Keratinocyte (primary cell): Measurements from ENCODE around the gene PRKCA.

ENCODE experiments used
- CTCF ChIP-seq, 3 experiments: IDR thresholded peaks in 1 of 3; conservative IDR thresholded peaks in 1 of 3; optimal IDR thresholded peaks in 1 of 3; 2 replicates in 2 of 3; 3 replicates in 1 of 3; pipeline versions ENCODE3 to v1.5.1; 2011; ENCODE audit warnings: low read length in 3 of 3, mild to moderate bottlenecking in 3 of 3, moderate library complexity in 2 of 3, control low read depth in 1 of 3, inconsistent platforms in 1 of 3; ENCODE audit not compliant: insufficient read depth in 2 of 3; ENCODE audit errors: extremely low read depth in 1 of 3
- EZH2 ChIP-seq: IDR thresholded peaks from one replicate; pipeline ENCODE4 v1.6.1; 2012; ENCODE audit warnings: inconsistent platforms, mild to moderate bottlenecking, low read length, moderate library complexity

GRCh38 chr17:66349521-66350254 lies 47.3 kb downstream of the PRKCA start:
- TF ChIP-seq CTCF (optimal IDR thresholded peaks at IDR 0.05 in 1 of 3, IDR thresholded peaks at IDR 0.05 in 1 of 3, conservative IDR thresholded peaks at IDR 0.05 in 1 of 3; ENCODE audit: extremely low read depth in 1 of 3, insufficient read depth in 2 of 3, low read length in 3 of 3) (no peak), EZH2 (no peak)
